H1 (cell line): ENCODE measurements around the gene ZNF618.

Experiments used
- CTCF ChIP-seq, 3 experiments: IDR thresholded peaks; 1 replicate in 2 of 3; 2 replicates in 1 of 3; pipeline versions ENCODE4 v1.5.1 to v1.6.1; 2011; ENCODE audit warnings: low read length in 3 of 3, mild to moderate bottlenecking in 3 of 3, inconsistent platforms in 2 of 3, low read depth in 1 of 3, moderate library complexity in 1 of 3; ENCODE audit not compliant: insufficient read depth in 1 of 3; ENCODE audit errors: control extremely low read depth in 1 of 3
- EZH2 ChIP-seq: fragments of 200-600 bp; sonication (generic); IDR thresholded peaks from 2 replicates; pipeline ENCODE4 v1.7.1; 2012; ENCODE audit warnings: low read depth, mild to moderate bottlenecking, moderate library complexity, low read length, inconsistent platforms; ENCODE audit not compliant: severe bottlenecking
- FOSL1 ChIP-seq: IDR thresholded peaks from 2 replicates; pipeline ENCODE4 v1.6.1; 2011; ENCODE audit warnings: mild to moderate bottlenecking, low read depth, low read length, moderate library complexity; ENCODE audit not compliant: insufficient read depth
- JUN ChIP-seq: IDR thresholded peaks from 2 replicates; pipeline ENCODE4 v1.6.1; 2011; ENCODE audit warnings: low read depth, mild to moderate bottlenecking, improper control_type of control experiment, low read length
- POLR2A ChIP-seq, 2 experiments: IDR thresholded peaks; 1 replicate in 1 of 2; 2 replicates in 1 of 2; pipeline ENCODE4 v1.6.1; 2011; ENCODE audit warnings: low read depth in 2 of 2, low read length in 2 of 2, mild to moderate bottlenecking in 2 of 2; ENCODE audit errors: control extremely low read depth in 1 of 2
- POLR2AphosphoS5 ChIP-seq: IDR thresholded peaks from 2 replicates; pipeline ENCODE4 v1.6.1; 2011; ENCODE audit warnings: low read depth, low read length
- RBBP5 ChIP-seq: IDR thresholded peaks from 2 replicates; pipeline ENCODE4 v1.7.1; 2012; ENCODE audit warnings: low read depth, mild to moderate bottlenecking, inconsistent platforms, low read length, moderate library complexity, borderline replicate concordance
- SIN3A ChIP-seq, 2 experiments: IDR thresholded peaks in 1 of 2; conservative IDR thresholded peaks in 1 of 2; 2 replicates each; pipeline ENCODE4 v1.6.1; 2011 to 2012; ENCODE audit warnings: low read length in 2 of 2, improper control_type of control experiment in 1 of 2, low read depth in 1 of 2, mild to moderate bottlenecking in 1 of 2
- SP1 ChIP-seq: IDR thresholded peaks from 2 replicates; pipeline ENCODE4 v1.6.1; 2011; ENCODE audit warnings: low read depth, low read length
- TAF1 ChIP-seq: IDR thresholded peaks from 2 replicates; pipeline ENCODE4 v1.6.1; 2011; ENCODE audit warnings: mild to moderate bottlenecking, low read depth, low read length
- USF2 ChIP-seq: IDR thresholded peaks from 2 replicates; pipeline ENCODE4 v1.6.1; 2011; ENCODE audit warnings: low read length, improper control_type of control experiment

GRCh38 chr9:113984639-113985380 lies 108.7 kb downstream of the ZNF618 start:
- TF ChIP-seq FOSL1 (no peak), POLR2A (IDR thresholded peaks at IDR 0.05; ENCODE audit: control extremely low read depth in 1 of 2, low read depth in 2 of 2, low read length in 2 of 2) (no peak), TAF1 (no peak), SP1 (no peak), POLR2AphosphoS5 (no peak), CTCF (IDR thresholded peaks at IDR 0.05; ENCODE audit: control extremely low read depth in 1 of 3, insufficient read depth in 1 of 3, low read depth in 1 of 3, low read length in 3 of 3) (no peak), EZH2 (no peak), RBBP5 (no peak), SIN3A (conservative IDR thresholded peaks at IDR 0.05 in 1 of 2, IDR thresholded peaks at IDR 0.05 in 1 of 2; ENCODE audit: low read depth in 1 of 2, low read length in 2 of 2) (no peak), USF2 (no peak), JUN (no peak)
